Endothelial cell (in vitro differentiated cells): ENCODE results near the gene TAF7. TPM values are rescaled to one million over a fixed set of nuclear protein-coding genes. Genes with fewer than 3 reads are reported as not detected.
"Not testable (repeated sequence)": the region's sequence is repeated elsewhere in the genome, so short reads cannot be mapped to it uniquely, and the experiment has no call there.

Experiments
- DNase-seq: peaks from one replicate; pipeline ENCODE4 v3.0.0; 2021; ENCODE audit warnings: low spot score
- H3K27ac Mint-ChIP-seq: one replicate; pipeline ENCODE4 v1.8.0; 2021; ENCODE audit warnings: mixed read lengths, inconsistent platforms; ENCODE audit not compliant: unreplicated experiment
- H3K27me3 Mint-ChIP-seq: one replicate; pipeline ENCODE4 v1.8.0; 2021; ENCODE audit warnings: mild to moderate bottlenecking, moderate library complexity, mixed read lengths, inconsistent platforms; ENCODE audit not compliant: unreplicated experiment
- H3K36me3 Mint-ChIP-seq: one replicate; pipeline ENCODE4 v1.8.0; 2021; ENCODE audit warnings: mild to moderate bottlenecking, low read depth, mixed read lengths, inconsistent platforms; ENCODE audit not compliant: unreplicated experiment
- H3K4me1 Mint-ChIP-seq: one replicate; pipeline ENCODE4 v1.8.0; 2021; ENCODE audit warnings: mild to moderate bottlenecking, mixed read lengths, inconsistent platforms; ENCODE audit not compliant: unreplicated experiment
- H3K4me3 Mint-ChIP-seq: one replicate; pipeline ENCODE4 v1.8.0; 2021; ENCODE audit warnings: mild to moderate bottlenecking, mixed read lengths, inconsistent platforms; ENCODE audit not compliant: unreplicated experiment
- H3K9me3 Mint-ChIP-seq: one replicate; pipeline ENCODE4 v1.8.0; 2021; ENCODE audit warnings: mixed read lengths, inconsistent platforms; ENCODE audit not compliant: unreplicated experiment
- total RNA-seq: library from RNA; stranded (reverse); fragmentation: NEBNext Ultra II Directional; extraction: Animal tissue kit (Norgen Biotek cat#: 25700); gene quantifications from one replicate; pipeline ENCODE4 v1.2.1, GENCODE V29; 2021; ENCODE audit not compliant: unreplicated experiment
- TF ChIP-seq, protein P1 (sequence below): fragments of 200-600 bp; sonication (generic); IDR thresholded peaks from one replicate; pipeline ENCODE4 v1.5.0; 2021; ENCODE audit warnings: antibody characterized with exemption; ENCODE audit not compliant: unreplicated experiment

Gene TAF7
- total RNA-seq, 1 donor from 2014 or later, result 86.4 TPM

DNA sequence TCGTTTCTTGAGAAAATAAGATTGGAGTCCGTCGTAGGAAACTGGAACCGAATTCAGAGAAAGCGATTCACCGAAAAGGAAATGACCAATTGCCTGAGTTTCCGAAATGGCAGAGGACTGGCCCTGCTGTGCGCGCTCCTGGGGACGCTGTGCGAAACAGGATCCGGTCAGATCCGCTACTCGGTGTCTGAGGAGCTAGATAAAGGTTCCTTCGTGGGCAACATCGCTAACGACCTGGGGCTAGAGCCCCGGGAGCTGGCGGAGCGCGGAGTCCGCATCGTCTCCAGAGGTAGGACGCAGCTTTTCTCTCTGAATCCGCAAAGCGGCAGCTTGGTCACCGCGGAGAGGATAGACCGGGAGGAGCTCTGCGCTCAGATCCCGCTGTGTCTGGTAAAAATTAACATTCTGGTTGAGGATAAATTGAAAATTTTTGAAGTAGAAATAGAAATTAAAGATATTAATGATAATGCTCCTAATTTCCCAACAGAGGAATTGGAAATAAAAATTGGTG lies 23.4 kb upstream of the TAF7 start:
- H3K27me3 Mint-ChIP-seq, result peaks cover 9% of the 10 kb centered on the region
- H3K4me1 Mint-ChIP-seq, result no peaks in the 10 kb centered on the region
- TF ChIP-seq, protein P1, sequence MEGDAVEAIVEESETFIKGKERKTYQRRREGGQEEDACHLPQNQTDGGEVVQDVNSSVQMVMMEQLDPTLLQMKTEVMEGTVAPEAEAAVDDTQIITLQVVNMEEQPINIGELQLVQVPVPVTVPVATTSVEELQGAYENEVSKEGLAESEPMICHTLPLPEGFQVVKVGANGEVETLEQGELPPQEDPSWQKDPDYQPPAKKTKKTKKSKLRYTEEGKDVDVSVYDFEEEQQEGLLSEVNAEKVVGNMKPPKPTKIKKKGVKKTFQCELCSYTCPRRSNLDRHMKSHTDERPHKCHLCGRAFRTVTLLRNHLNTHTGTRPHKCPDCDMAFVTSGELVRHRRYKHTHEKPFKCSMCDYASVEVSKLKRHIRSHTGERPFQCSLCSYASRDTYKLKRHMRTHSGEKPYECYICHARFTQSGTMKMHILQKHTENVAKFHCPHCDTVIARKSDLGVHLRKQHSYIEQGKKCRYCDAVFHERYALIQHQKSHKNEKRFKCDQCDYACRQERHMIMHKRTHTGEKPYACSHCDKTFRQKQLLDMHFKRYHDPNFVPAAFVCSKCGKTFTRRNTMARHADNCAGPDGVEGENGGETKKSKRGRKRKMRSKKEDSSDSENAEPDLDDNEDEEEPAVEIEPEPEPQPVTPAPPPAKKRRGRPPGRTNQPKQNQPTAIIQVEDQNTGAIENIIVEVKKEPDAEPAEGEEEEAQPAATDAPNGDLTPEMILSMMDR, result no peak
- H3K9me3 Mint-ChIP-seq, result peaks cover 37% of the 10 kb centered on the region
- no peak for DNase-seq
- no peak overlapping the region for H3K27ac Mint-ChIP-seq
- peak overlapping the region; percentile 56 for H3K4me3 Mint-ChIP-seq
- peaks cover 46% of the 10 kb centered on the region for H3K36me3 Mint-ChIP-seq

DNA sequence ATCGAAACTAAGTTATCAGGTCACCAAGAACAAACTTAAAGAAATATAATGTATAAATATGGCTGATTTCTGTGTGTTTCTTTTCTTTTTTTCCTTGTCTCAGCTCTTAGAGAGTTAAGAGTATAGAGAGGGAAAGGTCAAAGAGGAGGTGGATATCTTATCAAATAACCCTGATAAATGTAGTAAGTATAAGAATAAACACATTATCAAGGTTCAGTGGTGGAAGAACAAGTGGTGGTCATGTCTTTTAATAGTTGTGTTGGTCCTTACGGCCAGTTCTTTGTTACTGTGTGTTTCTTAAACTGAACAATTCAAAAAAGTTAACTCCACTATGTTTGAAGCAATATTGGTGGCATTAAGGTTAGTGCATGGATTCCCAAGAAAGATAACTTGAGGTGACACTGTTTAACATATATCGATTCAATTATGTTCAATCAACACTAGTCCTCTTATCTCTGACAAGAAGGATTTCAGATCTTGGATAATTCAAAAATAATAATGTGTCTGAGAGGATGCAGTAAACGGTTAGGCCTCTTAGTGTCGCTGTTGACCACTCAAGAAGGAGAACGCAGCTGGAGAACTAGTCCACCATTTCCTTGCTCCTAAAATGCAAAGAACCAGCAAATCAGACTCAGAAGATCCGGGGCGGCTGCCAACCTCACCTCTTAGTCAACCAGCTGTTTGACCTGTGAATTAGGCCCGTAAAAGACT lies 22.8 kb upstream of the TAF7 start, which contains the start of gene PCDHGA3:
PCDHGA3 (plus strand) TSS at position 588 of the 711 bp plus-strand sequence. CDS start 205 bp downstream, outside the sequence.
- TF ChIP-seq, protein P1, result peak; percentile 23
- no peak for DNase-seq
- H3K27ac Mint-ChIP-seq, result no peak within 1 kb of the TSS
- H3K4me3 Mint-ChIP-seq, result peak within 1 kb of the TSS; percentile 56
- H3K9me3 Mint-ChIP-seq, result peaks cover 42% of the 10 kb centered on the region
- no peaks in the 10 kb centered on the region for H3K4me1 Mint-ChIP-seq
- peaks cover 46% of the 10 kb centered on the region for H3K36me3 Mint-ChIP-seq
- H3K27me3 Mint-ChIP-seq, result peaks cover 9% of the 10 kb centered on the region

GRCh38 chr5:141342773-141343172 lies 22.2 kb upstream of the TAF7 start:
- Mint-ChIP-seq H3K9me3 (peaks cover 48% of the 10 kb centered on the region), H3K4me1 (no peaks in the 10 kb centered on the region), H3K27me3 (peaks cover 9% of the 10 kb centered on the region), H3K4me3 (no peak overlapping the region), H3K27ac (no peak overlapping the region), H3K36me3 (peaks cover 46% of the 10 kb centered on the region)
- no peak for DNase-seq
- TF ChIP-seq, protein P1, result no peak

DNA sequence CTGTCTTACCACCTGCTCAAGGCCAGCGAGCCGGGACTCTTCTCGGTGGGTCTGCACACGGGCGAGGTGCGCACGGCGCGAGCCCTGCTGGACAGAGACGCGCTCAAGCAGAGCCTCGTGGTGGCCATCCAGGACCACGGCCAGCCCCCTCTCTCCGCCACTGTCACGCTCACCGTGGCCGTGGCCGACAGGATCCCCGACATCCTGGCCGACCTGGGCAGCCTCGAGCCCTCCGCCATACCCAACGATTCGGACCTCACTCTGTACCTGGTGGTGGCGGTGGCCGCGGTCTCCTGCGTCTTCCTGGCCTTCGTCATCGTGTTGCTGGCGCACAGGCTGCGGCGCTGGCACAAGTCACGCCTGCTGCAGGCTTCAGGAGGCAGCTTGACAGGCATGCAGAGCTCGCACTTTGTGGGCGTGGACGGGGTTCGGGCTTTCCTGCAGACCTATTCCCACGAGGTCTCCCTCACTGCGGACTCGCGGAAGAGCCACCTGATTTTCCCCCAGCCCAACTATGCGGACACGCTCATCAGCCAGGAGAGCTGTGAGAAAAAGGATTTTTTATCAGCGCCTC lies 20.3 kb upstream of the TAF7 start:
- peaks cover 38% of the 10 kb centered on the region for H3K9me3 Mint-ChIP-seq

GRCh38 chr5:141338538-141339306 lies 18.1 kb upstream of the TAF7 start, which contains the start of gene PCDHGA2:
PCDHGA2 (plus strand) TSS chr5:141338760.
- H3K27ac Mint-ChIP-seq, result no peak within 1 kb of the TSS
- H3K4me3 Mint-ChIP-seq, result no peak within 1 kb of the TSS
- peaks cover 4% of the 10 kb centered on the region for H3K27me3 Mint-ChIP-seq
- no peak for DNase-seq
- H3K36me3 Mint-ChIP-seq, result peaks cover 22% of the 10 kb centered on the region
- TF ChIP-seq, protein P1, result no peak
- H3K4me1 Mint-ChIP-seq, result no peaks in the 10 kb centered on the region
- peaks cover 30% of the 10 kb centered on the region for H3K9me3 Mint-ChIP-seq

More for the DNA sequence above, 20.3 kb upstream of the TAF7 start:
- H3K4me1 Mint-ChIP-seq, H3K27ac Mint-ChIP-seq, DNase-seq, H3K27me3 Mint-ChIP-seq, H3K4me3 Mint-ChIP-seq: not testable (repeated sequence)
- peaks cover 35% of the 10 kb centered on the region for H3K36me3 Mint-ChIP-seq

DNA sequence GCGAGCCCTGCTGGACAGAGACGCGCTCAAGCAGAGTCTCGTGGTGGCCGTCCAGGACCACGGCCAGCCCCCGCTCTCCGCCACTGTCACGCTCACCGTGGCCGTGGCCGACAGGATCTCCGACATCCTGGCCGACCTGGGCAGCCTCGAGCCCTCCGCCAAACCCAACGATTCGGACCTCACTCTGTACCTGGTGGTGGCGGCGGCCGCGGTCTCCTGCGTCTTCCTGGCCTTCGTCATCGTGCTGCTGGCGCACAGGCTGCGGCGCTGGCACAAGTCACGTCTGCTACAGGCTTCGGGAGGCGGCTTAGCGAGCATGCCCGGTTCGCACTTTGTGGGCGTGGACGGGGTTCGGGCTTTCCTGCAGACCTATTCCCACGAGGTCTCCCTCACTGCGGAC lies 12.0 kb upstream of the TAF7 start:
- not testable (repeated sequence) for H3K4me3 Mint-ChIP-seq, H3K4me1 Mint-ChIP-seq, DNase-seq, H3K27ac Mint-ChIP-seq, H3K27me3 Mint-ChIP-seq
- Mint-ChIP-seq H3K36me3 (peaks cover 21% of the 10 kb centered on the region), H3K9me3 (peaks cover 10% of the 10 kb centered on the region)
